HG03571 (cell line): ENCODE measurements around the gene RBBP8NL.
"Not testable (repeated sequence)": the region's sequence is repeated elsewhere in the genome, so short reads cannot be mapped to it uniquely, and the experiment has no call there.

Source experiments
- ATAC-seq: cut with Tn5 transposase; IDR thresholded peaks from one replicate; pipeline ENCODE4 v1.9.1; 2021; ENCODE audit not compliant: unreplicated experiment

The RBBP8NL gene

DNA sequence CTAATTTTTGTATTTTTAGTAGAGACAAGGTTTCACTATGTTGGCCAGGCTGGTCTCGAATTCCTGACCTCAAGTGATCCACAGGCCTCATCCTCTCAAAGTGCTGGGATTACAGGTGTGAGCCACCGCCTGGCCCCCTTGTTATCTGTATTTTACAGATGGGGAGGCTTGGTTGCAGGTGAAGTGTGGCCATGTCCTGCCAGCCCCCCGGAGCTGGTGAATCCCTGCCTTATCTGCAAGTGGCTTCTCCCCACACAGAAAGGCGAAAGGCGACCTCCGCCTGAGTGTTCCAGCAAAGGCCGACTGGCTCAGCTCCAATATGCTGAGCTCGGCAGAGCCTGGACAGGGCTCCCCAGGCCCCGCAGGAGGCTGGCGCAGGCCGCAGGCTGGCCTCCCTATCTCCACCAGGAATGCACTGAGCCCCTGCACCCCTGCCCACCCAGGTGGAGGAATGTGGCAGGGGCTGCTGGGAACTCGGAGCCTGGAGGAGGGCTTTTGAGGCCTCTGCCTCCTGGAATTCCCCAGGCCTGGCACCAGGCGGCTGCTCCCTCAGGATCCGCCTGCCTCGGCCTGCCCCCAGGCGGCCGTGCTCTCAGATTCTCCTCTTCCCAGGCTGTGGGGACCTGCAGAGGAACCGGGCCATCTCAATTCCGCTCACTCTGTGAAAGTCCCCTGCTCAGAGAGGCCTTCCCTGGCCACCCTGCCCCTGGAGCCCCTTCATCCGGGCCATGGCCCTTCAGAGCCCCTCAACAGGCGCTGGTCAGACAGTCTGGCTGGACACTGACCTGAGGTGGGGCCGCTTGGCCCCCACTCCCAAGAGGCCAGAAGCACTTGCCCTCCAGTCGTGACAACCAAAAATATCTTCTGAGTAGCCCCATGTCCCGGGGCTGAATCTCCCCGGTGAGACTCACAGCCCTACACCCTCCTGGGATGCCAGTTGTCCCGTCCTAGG is 51.0 kb downstream of the RBBP8NL start:
- ATAC-seq = no peak

DNA sequence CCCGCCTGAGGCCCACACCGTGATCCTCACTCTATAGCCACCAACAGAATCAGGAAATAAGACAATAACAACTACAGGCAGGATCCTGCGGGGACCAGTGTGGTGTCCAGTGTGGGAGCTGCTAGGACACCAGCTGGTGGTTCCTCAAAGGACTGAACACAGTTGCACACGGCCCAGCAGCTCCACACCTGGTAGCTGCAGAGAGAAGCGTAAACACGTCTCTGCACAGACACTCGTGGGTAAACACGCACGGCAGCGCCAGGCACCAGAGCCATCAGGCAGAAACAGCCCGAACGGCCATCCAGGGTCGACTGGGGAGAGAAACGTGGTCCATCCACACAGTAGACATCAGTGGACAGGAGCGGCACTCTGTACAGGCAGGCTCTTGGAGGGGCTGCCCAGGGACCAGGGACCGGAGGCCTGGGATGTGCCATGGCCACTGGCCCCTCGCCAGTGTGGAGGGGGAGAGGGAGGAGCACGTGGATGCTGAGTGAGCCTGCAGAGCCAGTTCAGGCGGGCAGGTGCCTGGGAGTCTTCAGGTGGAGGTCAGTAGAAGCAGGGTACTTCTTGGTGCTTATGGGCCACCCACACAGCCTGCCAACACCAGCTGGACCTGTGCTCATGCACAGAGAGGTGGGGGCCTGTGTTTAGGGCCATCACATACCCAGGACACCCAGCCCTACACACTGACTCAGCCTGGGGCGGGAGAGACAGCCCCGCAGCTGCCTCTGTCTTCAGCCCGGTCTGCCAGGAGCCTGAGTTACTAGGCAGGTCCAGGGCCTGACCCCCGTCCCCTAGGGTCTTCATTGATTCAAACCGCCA is 52.8 kb downstream of the RBBP8NL start:
- no peak for ATAC-seq

DNA sequence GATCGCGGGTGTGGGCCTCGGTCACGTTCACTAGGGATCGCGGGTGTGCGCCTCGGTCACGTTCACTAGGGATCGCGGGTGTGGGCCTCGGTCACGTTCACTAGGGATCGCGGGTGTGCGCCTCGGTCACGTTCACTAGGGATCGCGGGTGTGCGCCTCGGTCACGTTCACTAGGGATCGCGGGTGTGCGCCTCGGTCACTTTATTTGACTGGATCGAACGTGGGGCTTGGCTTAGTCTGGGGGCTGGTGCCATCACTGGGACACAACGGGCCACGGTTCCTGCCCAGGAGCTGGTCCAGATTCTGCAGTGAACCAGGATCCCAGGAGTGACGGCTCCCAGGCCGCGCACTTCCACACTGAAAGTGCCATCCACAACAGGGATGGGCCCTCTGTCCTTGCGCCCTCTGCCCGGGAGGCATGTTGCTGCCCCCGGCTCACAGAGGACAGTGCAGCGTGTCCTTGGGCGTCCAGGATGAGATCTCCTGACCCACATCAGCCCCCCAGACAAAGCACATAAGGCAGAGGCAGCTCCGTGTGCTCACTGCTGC is 53.6 kb downstream of the RBBP8NL start:
- ATAC-seq = not testable (repeated sequence)

DNA sequence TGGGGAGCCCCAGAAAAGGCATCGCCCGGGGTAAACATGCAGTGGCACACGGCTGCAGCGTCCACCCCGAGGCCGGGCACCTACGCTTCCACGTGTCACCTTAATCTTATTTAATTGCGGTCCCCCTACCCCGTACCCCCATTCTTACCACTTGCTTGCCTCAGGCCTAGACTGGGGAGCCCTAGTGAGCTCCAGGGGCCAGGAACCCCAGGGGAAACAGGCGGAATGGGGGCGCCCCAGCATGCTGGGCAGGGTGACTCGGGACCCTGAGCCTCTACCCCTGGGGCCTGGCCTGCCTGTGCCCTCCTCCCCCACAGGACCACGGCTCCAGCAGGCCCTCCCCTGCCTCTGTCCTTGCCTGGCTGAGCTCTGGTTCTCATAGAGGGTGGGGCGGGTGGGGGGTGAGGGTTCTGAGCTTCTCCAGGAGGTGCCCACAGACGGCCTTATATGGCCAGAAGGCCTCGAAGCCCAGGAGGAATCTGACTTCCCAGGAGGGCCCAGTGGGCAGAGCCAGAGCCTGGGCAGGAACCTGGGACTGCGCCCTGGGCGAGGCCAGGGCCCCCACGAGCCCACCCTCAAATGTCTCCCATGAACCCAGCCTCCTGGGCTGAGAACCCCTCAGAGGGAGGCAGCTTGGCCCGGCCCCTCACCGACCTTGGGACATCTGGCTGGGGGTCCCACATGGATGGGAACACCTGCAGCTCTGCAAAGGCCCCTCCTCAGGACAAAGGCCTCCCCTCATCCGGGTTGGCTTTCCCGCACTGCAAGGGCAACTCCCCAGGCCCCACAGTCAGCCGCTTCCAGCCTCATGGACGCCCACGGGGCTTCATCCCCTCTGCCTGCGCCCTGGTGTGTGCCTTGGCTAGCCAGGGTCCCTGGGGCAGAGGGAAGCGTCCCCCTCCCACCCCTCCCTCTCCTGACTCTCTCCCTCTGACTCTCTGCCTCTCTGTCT is 55.0 kb downstream of the RBBP8NL start:
- no peak for ATAC-seq

DNA sequence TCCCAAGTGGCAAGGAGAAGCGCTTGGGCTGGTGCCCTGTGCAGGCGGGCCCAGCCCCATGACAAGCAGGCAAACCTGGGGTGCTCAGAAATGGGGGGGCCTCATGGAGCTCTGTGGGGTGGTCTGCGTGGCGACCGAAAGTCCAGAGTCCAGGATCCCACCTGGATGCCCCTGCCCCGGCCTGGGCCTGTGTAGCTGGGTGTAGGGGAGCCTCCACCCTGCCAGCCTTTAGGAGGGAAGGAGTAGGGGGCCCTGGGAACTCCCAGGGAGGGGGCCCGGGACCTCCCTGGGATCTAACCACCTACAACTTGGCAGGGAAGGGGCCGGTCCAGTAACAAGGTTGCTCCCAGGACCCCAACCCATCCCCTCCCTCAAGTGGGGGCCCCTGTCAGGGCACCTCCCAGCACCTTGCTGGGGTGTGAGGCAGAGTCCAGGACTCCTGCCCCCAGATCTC is 55.7 kb downstream of the RBBP8NL start:
- ATAC-seq = no peak

DNA sequence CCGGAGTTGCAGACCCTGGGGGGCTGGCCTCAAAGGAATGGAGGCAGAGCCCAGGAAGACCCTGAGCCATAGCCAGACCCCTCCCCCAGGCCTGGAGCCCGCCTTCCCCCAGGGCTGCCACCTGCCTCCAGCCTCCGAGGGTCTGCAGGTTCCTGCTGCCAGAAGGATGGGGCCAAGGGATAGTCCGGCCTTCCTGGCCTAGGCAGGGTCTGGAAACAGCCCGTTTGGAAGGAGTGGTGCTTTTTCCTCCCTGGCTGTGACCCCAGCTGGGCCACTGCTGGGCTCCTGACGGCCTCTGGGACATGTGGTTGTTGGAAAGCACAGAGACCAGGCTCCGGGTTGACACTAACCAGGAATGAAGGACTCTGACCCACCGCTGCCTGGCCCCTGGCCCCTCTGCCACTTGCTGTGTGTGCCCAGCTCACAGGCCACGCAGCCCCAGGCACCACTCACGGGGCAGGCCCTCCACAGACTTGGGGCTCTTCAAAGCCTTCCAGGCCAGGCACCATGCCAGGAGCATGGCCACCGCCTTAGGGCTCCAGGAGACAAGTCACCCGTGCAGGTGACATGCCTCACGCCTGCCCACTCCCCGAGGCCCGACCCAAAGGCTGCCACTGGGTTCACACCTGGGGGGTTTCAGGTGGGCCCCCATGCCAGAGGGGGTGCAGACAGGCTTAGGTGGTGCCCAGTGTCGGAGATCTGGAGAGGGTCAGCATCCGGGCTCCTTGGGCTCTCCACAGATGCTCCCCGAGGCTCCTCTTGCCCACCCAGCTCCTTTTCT is 56.3 kb downstream of the RBBP8NL start:
- ATAC-seq = no peak

DNA sequence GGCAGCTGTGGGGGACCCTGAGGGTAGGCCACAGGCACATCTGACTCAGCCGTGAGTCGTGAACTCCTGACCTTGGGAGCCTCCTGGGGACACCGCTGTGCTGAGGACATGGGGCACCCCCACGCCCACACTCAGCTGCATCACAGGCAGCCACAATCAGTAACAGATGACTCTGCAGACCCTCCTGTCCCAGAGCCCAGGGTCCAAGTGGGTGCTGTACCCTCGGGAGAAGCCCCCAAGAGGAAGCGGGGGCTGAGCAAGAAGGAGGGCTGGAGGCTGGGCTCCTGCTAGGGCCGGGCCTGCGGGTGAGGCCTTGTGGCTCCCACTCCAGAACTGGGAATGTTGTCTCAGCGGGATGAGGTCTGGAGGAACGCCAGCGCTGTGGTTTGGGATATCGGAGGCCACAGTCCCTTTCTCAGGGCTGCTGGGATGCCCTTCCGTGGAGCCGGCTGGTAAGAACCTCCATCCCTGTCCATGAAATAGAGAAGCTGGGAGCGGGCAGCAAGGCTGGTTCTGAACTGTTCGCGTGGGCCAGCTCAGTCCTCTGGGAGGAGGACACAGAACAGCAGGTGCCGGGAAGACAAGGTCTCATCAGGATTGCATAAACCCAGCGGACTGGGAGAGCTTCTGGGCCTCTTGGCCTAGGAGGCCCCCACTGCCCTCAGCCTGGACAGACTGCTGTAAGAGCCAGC is 57.1 kb downstream of the RBBP8NL start:
- ATAC-seq = no peak

DNA sequence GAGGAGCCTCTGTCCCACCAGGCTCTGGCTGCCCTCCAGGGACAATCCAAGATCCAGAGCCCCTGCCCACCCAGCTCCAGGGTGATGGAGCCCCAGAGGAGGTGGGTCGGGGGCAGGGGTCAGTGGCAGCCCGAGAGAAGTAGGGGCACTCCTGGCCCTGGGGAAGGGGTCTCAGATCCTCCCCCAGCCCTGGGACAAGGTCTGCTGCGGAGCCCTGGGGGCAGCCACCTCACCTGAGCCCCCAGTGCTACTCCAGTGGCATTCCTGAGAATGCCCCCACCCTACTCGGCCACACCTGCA is 57.6 kb downstream of the RBBP8NL start:
- ATAC-seq = no peak

DNA sequence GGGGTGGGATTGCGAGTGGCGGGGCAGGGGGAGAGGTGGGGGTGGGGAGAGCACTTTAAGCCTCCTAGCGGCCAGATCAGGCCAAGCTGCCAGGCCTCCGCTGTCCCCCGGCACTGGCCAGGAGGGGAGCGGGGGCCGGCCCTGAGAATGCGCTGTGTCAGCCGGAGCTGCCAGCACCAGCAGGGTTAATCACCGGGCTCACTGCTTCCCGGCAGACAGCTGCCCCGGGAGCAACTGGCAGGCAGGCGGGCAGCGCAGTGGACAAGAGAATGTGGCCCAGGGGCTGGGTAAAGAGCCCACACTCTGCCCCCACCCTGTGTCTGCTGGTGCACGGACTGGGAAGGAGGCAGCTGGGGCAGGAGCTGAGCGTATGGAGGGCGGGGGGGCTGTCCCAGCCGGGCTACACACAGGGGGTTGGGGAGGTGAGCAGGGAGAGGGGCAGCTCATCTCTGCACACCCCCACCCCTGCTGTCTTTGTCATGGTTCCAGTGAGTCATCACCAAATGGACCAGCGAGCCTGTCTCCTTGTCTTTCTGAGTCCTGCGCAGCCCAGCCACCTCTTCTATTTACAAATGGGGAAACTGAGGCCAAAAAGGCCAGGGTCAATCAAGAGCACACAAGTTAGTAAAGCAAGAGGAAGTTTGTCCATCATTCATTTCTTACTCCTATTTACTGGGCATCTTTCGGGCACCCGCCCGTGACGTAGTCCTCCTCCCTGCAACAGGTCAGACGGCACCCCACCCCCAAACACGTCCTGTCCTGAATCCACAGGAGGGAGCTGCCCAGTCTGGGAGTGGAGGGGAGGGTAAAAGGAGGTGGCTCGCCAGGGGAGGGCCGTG is 58.1 kb downstream of the RBBP8NL start:
- ATAC-seq = no peak

DNA sequence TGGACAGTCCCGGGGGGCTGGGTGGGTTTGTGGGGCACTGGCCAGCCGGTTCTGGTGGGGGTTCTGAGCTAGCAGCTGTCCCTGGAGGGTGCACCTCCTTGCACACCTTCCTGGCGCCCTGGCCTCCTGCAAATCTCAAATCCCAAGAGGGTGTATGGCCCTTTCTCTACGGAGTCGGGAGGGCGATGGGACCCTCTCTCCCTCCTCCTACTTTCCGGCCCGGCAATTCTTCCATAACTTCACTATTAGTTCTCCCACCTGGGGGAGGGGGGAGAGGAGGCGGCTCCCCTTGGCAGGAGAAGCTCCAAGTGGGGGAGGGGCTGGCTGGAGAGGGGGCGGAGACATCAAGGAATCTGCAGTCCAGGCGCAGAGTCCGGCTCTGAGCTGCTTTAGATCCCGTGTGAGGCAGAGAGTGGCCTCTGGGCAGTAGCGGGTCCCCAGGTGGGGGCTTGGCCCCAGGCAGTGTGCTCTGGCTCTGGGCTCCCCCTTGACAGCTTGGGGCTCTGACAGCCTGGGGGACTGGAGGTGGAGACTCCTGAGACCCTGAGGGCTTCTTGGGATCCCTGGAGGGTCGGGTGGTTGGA is 58.9 kb downstream of the RBBP8NL start:
- ATAC-seq = no peak

DNA sequence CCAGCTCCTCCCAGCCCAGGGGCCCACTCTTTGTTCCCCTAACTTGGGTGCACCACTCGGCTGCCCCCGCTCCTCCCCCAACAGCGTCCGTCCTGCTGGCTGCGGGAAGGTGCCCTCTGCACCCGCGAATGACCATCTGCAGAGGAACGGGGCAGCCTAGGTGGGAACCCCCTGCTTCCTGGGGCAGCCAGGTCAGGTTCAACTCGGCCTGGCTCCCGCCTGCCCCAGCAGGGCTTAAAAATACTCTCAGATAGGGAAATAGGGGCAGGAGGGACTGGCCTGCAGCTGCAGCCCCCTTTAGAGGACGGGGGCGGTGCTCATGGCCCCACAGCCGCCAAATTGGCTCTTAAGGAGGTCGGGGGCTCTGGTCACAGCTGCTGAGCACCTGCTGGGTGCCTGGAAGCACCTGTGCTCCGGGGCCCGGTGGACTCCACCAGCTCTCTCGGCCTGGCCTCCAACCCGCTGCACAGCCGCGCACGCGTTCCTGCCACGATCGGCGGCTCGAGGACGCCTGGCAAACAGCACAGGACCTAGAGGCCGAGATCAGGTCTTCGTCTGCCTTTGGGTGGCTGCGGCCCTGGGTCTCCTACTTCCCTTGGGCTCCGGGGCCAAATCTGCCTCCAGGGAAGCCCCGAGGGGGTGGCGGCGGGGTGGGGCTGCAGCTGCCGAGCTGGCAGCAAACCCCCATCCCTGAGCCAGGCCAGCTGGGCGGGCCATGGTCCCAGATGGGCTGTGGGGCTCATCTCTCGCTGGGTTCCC is 59.5 kb downstream of the RBBP8NL start:
- no peak for ATAC-seq

DNA sequence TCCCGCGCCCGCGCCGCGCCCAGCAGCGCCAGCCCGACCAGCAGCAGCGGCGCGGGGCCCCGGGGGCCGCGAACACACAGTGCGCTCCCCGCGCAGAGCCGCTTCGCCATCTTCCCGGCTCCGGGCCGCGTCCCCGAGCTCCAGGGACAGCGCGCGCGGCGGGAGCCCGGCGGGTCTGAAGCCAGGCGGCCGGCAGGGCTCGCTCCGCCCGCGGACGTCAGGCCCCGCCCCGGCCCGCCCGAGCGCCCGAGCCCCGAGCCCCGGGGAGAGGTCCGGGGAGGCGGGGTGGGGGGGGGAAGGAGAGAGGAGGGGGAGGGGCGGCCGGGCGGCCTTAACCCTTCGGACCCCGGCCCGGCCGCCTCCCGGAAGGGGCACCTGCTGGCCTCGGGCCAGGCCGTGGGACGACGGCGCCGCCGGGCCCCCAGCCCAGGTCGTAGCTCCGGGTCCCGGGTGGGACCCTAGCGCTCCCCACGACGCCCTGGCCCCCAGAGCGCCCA is 60.2 kb downstream of the RBBP8NL start, which contains the start of gene LAMA5:
LAMA5 (minus strand) TSS at position 177 of the 497 bp plus-strand sequence; CDS start at position 110, 67 bp downstream.
- ATAC-seq = no peak

DNA sequence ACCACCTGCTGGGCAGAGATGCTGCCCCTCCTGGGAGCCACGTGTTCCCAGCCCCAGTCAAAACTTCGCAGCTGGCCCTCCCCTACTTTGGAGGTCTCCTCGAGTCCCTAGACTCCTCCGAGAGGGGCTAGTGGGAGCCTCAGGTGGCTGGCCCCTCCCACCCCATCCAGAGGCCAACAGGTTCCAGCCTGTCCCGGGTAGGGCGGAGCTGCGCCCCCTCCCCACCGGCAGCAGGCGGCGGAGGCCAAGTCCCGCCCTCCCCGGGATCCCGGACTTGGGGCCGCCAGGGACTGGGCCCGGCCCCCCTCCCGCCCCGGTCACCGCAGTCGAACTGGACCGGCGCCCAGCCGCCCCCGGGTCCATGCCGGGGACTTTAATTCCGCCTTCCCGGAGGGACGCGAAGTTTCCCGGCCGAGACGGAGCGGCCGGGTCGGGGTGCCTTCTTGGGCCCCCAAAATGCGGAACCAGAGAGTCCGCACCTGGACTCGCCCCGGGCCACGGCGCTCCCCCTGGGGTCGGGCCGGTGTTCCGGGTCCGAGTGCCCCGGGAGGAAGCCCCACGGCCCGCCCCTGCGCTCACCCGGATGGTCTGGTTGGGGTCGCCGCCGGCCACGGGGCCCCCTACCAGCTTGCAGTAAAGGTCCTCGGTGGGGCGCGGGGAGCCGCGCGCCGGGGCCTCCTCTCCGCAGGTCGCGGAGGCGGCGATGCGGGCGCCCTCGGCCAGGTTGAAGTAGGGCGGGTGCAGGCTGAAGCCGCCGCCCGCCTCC is 60.8 kb downstream of the RBBP8NL start:
- ATAC-seq = no peak

DNA sequence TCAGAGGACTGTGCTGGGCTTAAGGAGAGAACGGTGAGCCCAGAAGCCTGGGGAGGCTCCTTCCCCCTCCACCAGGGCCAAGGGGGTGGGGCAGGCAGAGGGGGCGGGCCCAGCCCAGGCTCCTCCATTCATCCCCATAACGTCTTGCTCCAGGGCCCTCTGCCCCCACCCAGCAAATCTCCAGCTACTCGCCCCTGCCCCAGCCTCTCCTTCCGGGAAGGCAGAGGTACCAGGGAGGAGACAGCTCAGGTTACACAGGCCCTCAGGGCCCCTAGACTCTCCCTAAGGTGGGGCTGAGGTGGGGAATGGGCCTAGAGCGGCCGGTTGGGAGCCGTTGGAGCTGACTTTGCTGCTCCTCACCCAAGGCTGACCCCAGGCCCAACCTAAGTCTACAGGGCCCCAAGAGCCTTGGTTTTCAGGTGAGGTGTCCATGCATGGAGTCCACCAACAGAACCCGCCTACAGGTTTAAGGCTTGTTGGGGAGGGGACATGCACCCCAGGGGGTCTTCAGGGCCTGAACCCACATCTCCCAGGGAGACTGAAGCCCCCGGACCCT is 61.4 kb downstream of the RBBP8NL start:
- ATAC-seq = no peak

DNA sequence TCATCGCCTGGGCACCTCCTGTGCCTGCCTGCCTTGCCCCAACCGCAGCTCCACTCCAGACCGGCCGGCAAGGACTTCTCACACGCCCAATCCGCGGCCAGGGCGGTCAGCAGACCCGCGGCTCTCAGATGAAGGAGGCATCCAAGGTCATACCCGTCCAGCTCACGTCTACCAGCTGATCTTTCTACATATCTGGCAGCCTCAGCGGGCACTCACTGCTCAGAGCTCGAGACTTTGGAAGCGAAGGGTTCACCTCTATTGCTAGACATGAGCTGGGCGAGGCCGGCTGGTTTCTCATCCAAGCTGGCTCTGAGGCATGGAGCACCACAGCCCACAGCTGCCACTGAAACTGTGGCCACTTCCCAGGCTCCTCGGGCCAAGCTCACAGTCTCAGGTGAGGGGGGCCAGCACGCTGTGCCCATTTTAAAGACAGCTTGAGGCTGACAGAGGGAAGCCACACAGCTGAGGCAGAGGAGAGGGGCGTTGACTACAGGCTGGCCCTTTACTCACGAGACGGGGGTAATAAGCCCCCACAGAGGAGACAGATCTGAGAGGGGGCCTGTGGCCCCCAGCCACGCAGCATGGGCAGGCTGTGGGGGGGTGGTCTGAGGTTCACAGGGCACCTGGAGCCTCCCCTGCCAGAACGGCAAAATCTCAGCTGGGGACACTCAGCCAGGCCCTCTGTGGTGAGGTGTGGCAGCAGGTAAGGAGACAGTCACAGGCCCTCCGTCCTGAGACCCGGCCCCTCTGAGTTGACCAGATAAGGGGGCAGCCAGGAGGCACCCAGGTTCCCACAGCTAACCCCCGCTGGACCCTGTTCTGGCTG is 62.2 kb downstream of the RBBP8NL start:
- ATAC-seq = no peak
